ENCODE results near the gene GPR141.
A peak's percentile ranks its signal among the peaks of the same experiment; 100 is the strongest.

Gene GPR141

DNA sequence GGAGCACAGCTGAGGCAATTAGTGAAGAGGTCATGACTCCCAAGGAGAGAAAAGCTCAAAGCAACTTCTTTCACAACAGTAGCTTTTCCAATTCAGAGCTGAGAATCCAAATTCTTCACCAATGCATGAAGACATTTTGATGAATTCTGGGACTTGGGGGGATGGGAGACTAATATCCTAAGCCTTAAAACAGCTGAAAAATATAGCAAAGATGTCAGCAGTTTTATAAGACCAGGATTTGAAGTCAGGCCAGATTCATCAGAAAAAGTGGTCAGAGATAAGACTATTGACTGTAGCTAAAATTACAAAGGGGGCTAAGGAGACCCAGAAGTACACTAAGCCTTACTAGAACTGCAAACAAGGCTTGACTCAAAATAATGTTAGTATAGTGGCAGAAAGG is 51.6 kb downstream of the GPR141 start:
- Mint-ChIP-seq H3K4me3 (no peak overlapping the region), H3K9me3 (no peaks in the 10 kb centered on the region), H3K4me1 (ENCODE audit: low read depth) (no peaks in the 10 kb centered on the region), H3K27me3 (ENCODE audit: low read depth) (peaks cover 11% of the 10 kb centered on the region), H3K27ac (no peak overlapping the region), H3K36me3 (ENCODE audit: low read depth) (no peaks in the 10 kb centered on the region)

DNA sequence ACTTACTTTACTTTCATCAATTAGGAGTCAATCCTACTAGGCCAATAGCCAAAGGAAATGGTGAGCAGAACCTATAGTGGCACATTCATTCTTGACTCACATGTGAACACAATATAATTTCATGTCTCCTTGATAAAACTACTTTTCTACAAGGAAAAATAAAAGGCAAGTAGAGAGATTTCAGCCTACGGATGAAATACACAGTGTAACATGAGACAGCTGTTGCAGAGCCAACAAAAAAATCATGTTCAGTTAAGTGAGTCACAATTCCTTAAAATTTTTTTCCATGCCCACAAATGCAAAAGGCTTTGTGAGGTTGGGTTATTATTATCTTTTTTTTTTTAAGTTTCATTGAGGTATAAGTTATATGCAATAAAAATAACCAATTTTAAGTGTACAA is 54.8 kb downstream of the GPR141 start:
- no peaks in the 10 kb centered on the region for H3K9me3 Mint-ChIP-seq
- H3K4me1 Mint-ChIP-seq (ENCODE audit: low read depth), result no peaks in the 10 kb centered on the region
- H3K27me3 Mint-ChIP-seq (ENCODE audit: low read depth), result peaks cover 11% of the 10 kb centered on the region
- H3K4me3 Mint-ChIP-seq, result no peak overlapping the region
- H3K27ac Mint-ChIP-seq, result no peak overlapping the region
- no peaks in the 10 kb centered on the region for H3K36me3 Mint-ChIP-seq (ENCODE audit: low read depth)

DNA sequence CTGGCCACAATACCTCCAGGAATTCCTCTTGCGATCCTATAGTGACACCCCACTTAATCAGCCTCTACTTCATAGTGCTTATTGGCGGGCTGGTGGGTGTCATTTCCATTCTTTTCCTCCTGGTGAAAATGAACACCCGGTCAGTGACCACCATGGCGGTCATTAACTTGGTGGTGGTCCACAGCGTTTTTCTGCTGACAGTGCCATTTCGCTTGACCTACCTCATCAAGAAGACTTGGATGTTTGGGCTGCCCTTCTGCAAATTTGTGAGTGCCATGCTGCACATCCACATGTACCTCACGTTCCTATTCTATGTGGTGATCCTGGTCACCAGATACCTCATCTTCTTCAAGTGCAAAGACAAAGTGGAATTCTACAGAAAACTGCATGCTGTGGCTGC is 56.8 kb downstream of the GPR141 start:
- Mint-ChIP-seq H3K4me3 (no peak overlapping the region), H3K4me1 (ENCODE audit: low read depth) (no peaks in the 10 kb centered on the region), H3K27me3 (ENCODE audit: low read depth) (peaks cover 10% of the 10 kb centered on the region), H3K9me3 (no peaks in the 10 kb centered on the region), H3K27ac (no peak overlapping the region), H3K36me3 (ENCODE audit: low read depth) (no peaks in the 10 kb centered on the region)

DNA sequence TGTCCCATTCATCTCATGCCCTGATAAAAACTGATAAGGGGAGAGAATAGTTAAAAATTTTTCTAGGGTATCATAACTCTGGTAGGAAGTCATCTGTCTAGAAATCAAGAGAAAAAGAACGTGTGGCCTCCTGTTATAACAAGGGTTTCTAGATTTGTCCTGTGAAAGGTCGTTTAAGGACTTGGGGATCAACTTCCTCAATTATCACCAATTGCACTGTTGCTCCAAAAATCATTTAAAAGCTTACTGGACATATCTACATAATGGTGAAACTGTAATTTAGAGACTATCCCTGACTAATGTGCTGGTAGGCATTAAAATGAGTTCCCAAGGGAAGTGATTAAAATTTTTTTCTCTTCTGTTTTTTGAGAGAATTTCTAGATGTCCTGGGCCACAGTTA is 58.2 kb downstream of the GPR141 start:
- Mint-ChIP-seq H3K27me3 (ENCODE audit: low read depth) (peaks cover 11% of the 10 kb centered on the region), H3K36me3 (ENCODE audit: low read depth) (no peaks in the 10 kb centered on the region), H3K9me3 (no peaks in the 10 kb centered on the region), H3K4me3 (no peak overlapping the region), H3K27ac (no peak overlapping the region), H3K4me1 (ENCODE audit: low read depth) (no peaks in the 10 kb centered on the region)

DNA sequence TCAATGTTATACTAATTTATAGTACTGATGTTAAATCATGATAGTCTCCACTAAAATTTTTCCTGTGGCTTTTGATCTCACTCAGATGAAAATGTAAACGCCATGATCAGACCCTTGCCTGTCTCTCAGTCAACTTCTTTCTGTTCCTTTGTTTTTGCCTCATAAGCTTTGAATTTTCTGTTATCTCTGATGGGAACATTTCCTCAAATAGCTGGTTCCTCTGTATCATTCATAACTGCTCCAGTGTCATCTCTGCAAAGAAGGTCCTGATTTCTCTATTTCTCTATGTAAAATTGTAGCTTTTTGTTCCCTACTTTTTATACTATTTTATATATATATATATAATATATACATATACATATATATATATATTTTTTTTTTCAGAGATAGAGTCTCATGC is 67.5 kb downstream of the GPR141 start:
- Mint-ChIP-seq H3K27ac (no peak overlapping the region), H3K9me3 (no peaks in the 10 kb centered on the region), H3K4me3 (no peak overlapping the region), H3K27me3 (ENCODE audit: low read depth) (peaks cover 26% of the 10 kb centered on the region), H3K4me1 (ENCODE audit: low read depth) (no peaks in the 10 kb centered on the region), H3K36me3 (ENCODE audit: low read depth) (no peaks in the 10 kb centered on the region)

DNA sequence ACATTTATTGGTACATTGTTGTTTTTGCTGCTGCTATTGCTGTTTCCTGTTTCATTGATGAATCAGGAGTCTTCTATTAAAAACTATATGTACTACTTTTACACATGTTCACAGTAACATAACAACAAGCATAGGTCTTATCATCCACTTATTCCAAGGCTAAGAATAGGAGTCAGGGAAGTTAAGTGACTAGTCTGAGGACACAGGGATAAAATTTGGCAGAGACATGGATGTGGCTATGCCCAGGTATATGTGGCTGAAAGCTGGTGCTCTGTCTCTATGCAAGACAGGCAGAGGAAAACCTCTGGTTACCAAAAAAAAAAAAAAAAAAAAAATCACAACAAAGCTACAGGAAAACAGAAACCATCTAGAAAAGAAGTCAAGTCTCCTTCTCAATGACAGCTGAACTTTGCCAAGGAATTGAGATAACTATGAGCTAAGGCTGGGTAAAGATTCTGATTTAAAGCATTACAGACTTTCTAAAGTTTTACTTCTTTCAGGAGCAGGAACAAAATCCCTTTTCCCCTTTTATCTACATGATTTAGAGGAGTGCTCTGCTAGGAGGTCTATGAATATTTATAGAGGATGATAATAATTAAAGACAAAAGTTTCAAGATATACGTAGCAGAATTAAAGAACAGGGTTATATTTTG is 70.0 kb downstream of the GPR141 start:
- no peak overlapping the region for H3K4me3 Mint-ChIP-seq
- H3K27me3 Mint-ChIP-seq (ENCODE audit: low read depth), result peaks cover 33% of the 10 kb centered on the region
- no peaks in the 10 kb centered on the region for H3K36me3 Mint-ChIP-seq (ENCODE audit: low read depth)
- H3K27ac Mint-ChIP-seq, result no peak overlapping the region
- no peaks in the 10 kb centered on the region for H3K9me3 Mint-ChIP-seq
- H3K4me1 Mint-ChIP-seq (ENCODE audit: low read depth), result peaks cover 2% of the 10 kb centered on the region

DNA sequence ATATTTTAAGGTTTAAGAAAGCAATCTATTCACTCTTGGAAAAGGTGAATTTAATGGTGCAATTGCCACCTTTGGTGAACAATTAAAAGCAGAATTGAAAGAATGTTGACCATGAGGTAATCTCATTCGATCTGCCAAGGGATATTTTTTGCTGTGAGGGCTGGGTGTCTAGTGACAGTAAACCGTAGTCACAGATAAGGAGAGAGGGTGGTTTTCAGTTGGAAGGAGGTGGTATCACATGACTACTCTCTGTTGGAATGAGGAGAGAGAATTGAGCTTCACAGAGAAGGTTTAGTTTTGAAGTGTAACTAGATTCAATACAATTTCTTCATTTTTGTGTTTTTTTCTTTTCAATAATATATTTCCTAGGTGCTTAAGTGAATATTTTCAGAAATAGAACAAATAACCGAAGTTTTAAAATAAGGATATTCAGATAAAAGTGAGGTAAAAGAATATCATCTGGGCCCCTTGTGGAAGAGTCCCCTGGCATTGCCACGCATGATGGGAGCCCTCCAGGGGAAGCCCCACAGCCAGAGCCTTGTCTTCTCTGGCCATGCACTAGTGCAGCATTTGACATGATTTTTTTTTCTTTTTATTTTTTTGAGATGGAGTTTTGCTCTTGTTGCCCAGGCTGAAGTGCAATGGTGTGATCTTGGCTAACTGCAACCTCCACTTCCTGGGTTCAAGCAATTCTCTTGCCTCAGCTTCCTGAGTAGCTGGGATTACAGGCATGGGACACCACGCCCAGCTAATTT is 73.4 kb downstream of the GPR141 start:
- no peak overlapping the region for H3K4me3 Mint-ChIP-seq
- no peaks in the 10 kb centered on the region for H3K36me3 Mint-ChIP-seq (ENCODE audit: low read depth)
- H3K27ac Mint-ChIP-seq, result no peak overlapping the region
- no peaks in the 10 kb centered on the region for H3K9me3 Mint-ChIP-seq
- H3K4me1 Mint-ChIP-seq (ENCODE audit: low read depth), result peaks cover 2% of the 10 kb centered on the region
- H3K27me3 Mint-ChIP-seq (ENCODE audit: low read depth), result peaks cover 46% of the 10 kb centered on the region

DNA sequence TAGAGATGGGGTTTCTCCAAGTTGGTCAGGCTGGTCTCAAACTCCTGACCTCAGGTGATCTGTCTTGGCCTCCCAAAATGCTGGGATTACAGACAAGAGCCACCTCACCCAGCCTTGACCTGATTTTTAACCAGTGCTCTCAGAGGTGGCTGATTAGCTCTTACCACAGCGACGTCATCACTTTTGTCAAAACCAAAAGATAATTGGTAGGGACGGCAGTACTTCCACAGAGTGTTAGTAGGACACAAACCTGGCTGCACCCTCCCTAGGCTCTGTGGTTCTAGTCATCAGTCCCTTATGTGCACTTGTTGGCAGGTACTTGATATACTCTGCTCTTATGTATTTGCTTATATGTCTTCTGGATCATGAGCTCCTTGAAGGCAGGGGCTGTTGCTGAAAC is 74.0 kb downstream of the GPR141 start:
- Mint-ChIP-seq H3K27me3 (ENCODE audit: low read depth) (peaks cover 40% of the 10 kb centered on the region), H3K4me1 (ENCODE audit: low read depth) (peaks cover 2% of the 10 kb centered on the region), H3K9me3 (no peaks in the 10 kb centered on the region), H3K36me3 (ENCODE audit: low read depth) (no peaks in the 10 kb centered on the region), H3K4me3 (no peak overlapping the region), H3K27ac (no peak overlapping the region)

DNA sequence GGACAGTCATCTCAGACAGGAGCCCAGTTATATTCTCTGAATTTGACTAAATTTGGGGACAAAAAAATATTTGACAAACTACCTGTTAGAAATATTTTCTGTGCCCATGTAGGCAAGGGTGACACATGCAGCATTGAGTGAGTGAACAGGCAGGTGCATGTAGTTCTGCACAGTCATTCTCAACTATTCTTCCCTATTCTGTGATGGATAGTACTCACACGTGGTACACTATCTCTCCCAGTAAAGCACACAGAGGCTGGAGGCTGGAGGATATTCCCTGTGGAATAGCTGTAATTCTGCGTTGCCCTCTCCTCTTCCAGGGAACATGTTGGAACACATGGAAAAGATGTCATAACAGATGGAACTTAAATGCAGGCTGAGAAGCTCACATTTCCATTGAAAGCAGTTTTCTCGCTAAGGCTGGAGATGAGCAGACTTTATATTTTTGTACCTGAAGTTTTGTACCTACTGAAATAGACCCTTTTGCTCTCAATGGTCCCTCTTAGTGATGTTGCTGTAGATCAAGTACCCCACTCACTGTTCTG is 75.0 kb downstream of the GPR141 start:
- no peaks in the 10 kb centered on the region for H3K36me3 Mint-ChIP-seq (ENCODE audit: low read depth)
- H3K27ac Mint-ChIP-seq, result no peak overlapping the region
- H3K4me3 Mint-ChIP-seq, result no peak overlapping the region
- no peaks in the 10 kb centered on the region for H3K9me3 Mint-ChIP-seq
- peaks cover 32% of the 10 kb centered on the region for H3K27me3 Mint-ChIP-seq (ENCODE audit: low read depth)
- peaks cover 2% of the 10 kb centered on the region for H3K4me1 Mint-ChIP-seq (ENCODE audit: low read depth)

DNA sequence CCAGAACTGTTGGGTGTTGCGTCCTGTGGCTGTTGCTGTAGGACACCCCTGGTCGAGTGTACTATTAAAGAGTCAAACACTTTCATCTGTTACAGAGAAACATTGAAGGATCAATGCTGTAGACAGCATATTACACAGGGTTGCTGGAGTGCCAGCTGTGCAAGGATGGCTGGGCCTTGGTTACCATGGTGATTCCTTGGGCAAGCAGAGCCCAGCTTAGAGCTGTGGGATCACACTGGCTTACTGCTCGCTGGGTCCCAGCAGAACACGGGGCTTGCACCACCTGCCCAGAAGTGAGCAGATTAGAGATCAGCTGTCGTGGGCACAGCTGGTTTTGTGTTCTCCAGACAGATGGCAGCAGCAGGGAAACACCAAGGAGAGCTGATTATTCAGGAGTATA is 76.0 kb downstream of the GPR141 start:
- H3K36me3 Mint-ChIP-seq (ENCODE audit: low read depth), result no peaks in the 10 kb centered on the region
- peaks cover 2% of the 10 kb centered on the region for H3K4me1 Mint-ChIP-seq (ENCODE audit: low read depth)
- H3K4me3 Mint-ChIP-seq, result no peak overlapping the region
- H3K27me3 Mint-ChIP-seq (ENCODE audit: low read depth), result peaks cover 32% of the 10 kb centered on the region
- H3K9me3 Mint-ChIP-seq, result no peaks in the 10 kb centered on the region
- no peak overlapping the region for H3K27ac Mint-ChIP-seq

DNA sequence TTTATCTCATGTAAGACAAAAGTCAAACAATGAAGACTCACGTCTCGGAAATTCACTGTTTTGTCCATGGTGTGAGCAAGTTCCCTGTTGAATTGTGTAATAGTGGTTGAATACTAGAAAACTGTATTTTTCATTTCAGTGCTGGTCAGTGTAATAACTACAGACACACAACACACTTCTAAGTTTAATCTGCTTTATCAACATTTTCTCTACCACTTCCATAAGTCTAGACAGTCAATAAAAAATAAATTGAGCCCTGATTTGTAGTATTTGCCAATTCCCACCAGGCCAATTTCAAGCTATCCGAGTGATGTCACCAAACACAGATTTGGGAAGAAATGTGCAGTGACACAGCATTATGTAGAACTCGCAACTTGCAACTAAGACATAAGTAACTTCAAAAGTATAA is 81.9 kb downstream of the GPR141 start:
- no peak overlapping the region for H3K4me3 Mint-ChIP-seq
- H3K4me1 Mint-ChIP-seq (ENCODE audit: low read depth), result peaks cover 9% of the 10 kb centered on the region
- no peaks in the 10 kb centered on the region for H3K9me3 Mint-ChIP-seq
- H3K27me3 Mint-ChIP-seq (ENCODE audit: low read depth), result peaks cover 7% of the 10 kb centered on the region
- no peaks in the 10 kb centered on the region for H3K36me3 Mint-ChIP-seq (ENCODE audit: low read depth)
- H3K27ac Mint-ChIP-seq, result no peak overlapping the region

DNA sequence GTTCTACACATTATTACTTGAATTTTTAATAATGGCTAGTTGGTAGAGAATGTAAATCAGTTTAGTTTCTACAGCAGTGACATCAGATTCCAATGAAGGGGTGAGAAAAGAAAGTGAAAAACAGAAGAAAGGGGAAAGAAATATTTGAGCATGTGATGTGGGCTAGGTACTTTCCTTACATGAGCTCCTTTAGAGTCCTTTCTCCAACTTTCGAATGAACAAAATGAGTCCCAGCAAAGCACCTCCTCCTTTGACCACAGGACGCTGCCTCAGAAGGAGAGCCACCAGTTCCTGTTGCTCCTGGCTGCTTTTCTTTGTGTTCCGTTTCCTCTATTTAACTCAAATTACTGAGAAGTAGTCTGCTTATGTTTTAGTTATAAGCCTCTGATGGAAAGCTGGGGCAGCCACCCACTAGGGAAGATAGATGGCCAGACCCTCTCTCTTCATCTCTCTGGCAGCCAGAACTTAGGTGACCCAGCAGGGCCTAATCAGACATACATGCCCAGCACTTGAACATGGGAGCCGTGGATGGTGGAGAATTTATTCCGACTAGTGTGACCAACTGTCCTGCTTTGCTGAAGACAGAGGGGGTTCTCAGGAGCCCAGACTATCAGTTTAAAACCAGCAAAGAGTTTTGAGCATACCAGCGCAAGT is 82.4 kb downstream of the GPR141 start:
- peaks cover 9% of the 10 kb centered on the region for H3K4me1 Mint-ChIP-seq (ENCODE audit: low read depth)
- H3K27me3 Mint-ChIP-seq (ENCODE audit: low read depth), result peaks cover 4% of the 10 kb centered on the region
- peak overlapping the region; percentile 4 for H3K4me3 Mint-ChIP-seq
- no peaks in the 10 kb centered on the region for H3K36me3 Mint-ChIP-seq (ENCODE audit: low read depth)
- no peaks in the 10 kb centered on the region for H3K9me3 Mint-ChIP-seq
- H3K27ac Mint-ChIP-seq, result no peak overlapping the region

DNA sequence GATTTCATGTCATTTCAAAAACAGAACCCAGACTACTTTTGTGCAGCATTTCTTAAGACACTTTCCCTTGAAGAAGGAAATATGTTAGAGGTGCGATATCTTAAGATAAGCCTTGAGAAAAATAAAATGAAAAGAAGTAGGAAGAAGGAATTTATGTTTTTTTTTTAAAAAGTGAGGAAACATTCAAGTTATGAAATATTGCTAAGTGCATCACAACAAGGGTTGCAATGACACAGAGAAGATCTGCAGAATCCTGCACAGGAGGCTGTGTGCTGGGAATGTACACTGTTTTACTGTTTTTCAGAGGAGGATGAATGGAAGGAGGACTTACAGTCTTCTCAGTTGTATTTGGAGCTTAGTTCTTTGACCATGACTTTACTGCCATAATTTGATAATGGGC is 85.0 kb downstream of the GPR141 start:
- H3K4me3 Mint-ChIP-seq, result no peak overlapping the region
- H3K4me1 Mint-ChIP-seq (ENCODE audit: low read depth), result peaks cover 9% of the 10 kb centered on the region
- H3K27me3 Mint-ChIP-seq (ENCODE audit: low read depth), result peaks cover 3% of the 10 kb centered on the region
- H3K9me3 Mint-ChIP-seq, result no peaks in the 10 kb centered on the region
- no peak overlapping the region for H3K27ac Mint-ChIP-seq
- H3K36me3 Mint-ChIP-seq (ENCODE audit: low read depth), result no peaks in the 10 kb centered on the region

DNA sequence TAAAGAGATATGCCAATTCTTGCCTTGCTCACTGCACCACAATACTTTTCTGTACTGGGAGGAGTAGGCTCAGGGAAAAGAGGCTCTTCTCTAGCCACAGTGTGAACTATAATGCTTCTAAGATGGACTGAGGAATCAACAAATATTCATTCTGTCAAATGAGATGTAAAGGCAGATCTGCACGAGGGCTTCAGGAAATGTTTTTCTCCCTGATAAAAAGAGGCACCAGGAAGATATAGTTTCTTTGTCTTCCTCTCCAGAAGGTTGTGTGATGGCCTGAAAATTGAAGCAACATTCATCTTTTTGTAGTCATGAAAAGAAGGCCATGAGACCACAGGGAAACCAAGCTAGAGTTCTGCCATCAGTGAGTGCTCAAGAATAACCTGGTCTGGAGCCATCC is 85.7 kb downstream of the GPR141 start:
- Mint-ChIP-seq H3K27ac (no peak overlapping the region), H3K4me1 (ENCODE audit: low read depth) (peaks cover 9% of the 10 kb centered on the region), H3K36me3 (ENCODE audit: low read depth) (no peaks in the 10 kb centered on the region), H3K27me3 (ENCODE audit: low read depth) (peaks cover 3% of the 10 kb centered on the region), H3K4me3 (no peak overlapping the region), H3K9me3 (no peaks in the 10 kb centered on the region)

DNA sequence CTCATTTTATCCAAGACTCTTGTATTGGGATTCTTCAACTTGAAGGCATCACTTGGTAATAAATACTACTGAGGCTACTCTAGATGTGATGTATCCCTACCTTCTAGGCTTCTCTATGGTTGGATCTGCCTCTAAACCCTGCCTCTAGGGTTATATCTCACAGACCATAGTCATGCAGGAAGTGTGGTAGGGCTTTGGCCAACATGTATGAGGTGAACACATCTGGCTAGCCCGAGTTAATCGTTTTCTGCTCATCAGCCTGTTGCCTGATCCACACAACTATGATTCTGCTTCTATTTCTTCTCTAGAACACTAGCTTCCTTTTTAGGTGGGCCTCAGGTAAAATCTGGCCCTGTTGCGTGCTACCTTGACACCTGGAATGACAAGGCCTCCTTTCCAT is 86.2 kb downstream of the GPR141 start:
- H3K36me3 Mint-ChIP-seq (ENCODE audit: low read depth), result no peaks in the 10 kb centered on the region
- no peaks in the 10 kb centered on the region for H3K9me3 Mint-ChIP-seq
- no peak overlapping the region for H3K27ac Mint-ChIP-seq
- peaks cover 9% of the 10 kb centered on the region for H3K4me1 Mint-ChIP-seq (ENCODE audit: low read depth)
- peaks cover under 1% of the 10 kb centered on the region for H3K27me3 Mint-ChIP-seq (ENCODE audit: low read depth)
- no peak overlapping the region for H3K4me3 Mint-ChIP-seq
